ENCODE results near the gene KLC3.

DNA sequence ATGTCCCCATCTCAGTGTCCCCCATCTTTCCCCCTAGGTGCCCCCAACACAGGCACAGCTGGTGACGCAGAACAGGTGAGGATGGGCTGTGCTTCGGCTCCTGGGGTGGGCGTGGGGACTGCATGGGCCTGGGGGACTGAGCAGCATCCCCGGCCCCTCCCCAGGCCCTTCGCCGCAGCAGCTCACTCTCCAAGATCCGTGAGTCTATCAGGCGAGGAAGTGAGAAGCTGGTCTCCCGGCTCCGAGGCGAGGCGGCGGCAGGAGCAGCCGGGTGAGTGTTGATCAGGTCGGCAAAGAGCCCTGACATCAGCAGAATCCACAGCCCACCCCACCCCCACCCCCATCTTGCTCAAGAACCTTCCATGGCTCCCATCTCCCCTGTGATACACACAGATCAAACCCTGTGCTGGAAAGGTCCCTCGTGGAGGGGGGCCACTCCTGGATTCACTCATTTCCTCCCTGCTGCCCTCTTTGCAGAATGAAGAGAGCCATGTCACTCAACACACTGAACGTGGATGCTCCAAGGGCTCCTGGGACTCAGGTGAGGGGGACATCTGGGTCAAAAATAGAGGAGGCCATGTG, 10.0 kb downstream of the KLC3 start:
- TF ChIP-seq, protein P1, sequence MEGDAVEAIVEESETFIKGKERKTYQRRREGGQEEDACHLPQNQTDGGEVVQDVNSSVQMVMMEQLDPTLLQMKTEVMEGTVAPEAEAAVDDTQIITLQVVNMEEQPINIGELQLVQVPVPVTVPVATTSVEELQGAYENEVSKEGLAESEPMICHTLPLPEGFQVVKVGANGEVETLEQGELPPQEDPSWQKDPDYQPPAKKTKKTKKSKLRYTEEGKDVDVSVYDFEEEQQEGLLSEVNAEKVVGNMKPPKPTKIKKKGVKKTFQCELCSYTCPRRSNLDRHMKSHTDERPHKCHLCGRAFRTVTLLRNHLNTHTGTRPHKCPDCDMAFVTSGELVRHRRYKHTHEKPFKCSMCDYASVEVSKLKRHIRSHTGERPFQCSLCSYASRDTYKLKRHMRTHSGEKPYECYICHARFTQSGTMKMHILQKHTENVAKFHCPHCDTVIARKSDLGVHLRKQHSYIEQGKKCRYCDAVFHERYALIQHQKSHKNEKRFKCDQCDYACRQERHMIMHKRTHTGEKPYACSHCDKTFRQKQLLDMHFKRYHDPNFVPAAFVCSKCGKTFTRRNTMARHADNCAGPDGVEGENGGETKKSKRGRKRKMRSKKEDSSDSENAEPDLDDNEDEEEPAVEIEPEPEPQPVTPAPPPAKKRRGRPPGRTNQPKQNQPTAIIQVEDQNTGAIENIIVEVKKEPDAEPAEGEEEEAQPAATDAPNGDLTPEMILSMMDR (IDR thresholded peaks at IDR 0.05; ENCODE audit: low read length): no peak
- no peak for TF ChIP-seq EZH2 (IDR thresholded peaks at IDR 0.05; ENCODE audit: borderline replicate concordance, low read length)

Measured in OCI-LY1 (cell line).